SU-DHL-6 (cell line): ENCODE data around the gene MYRF.

Source experiments
- H2AFZ ChIP-seq: fragments of 200-600 bp; sonication (generic); 2 replicates; pipeline ENCODE4 v1.6.1; 2014; ENCODE audit warnings: low read depth, mild to moderate bottlenecking, moderate library complexity, mixed read lengths, antibody characterized with exemption, low read length; ENCODE audit not compliant: severe bottlenecking
- H3F3A ChIP-seq: fragments of 200-600 bp; shearing (Covaris generic); 2 replicates; pipeline ENCODE4 v1.6.0; 2016; ENCODE audit warnings: antibody characterized with exemption, mild to moderate bottlenecking; ENCODE audit not compliant: insufficient read depth
- H3K27ac ChIP-seq: fragments of 200-600 bp; sonication (generic); 2 replicates; pipeline ENCODE4 v1.5.1; 2016; ENCODE audit warnings: low read depth, mild to moderate bottlenecking, low read length, moderate library complexity, mixed read lengths
- H3K27me3 ChIP-seq: fragments of 200-600 bp; sonication (generic), shearing (Covaris generic); 2 replicates; pipeline ENCODE4 v1.6.0; 2014; ENCODE audit warnings: mild to moderate bottlenecking, low read length
- H3K36me3 ChIP-seq: fragments of 200-600 bp; sonication (generic); 2 replicates; pipeline ENCODE4 v1.6.1; 2014; ENCODE audit warnings: mild to moderate bottlenecking, low read length, mixed read lengths
- H3K4me2 ChIP-seq: fragments of 300-600, 200-600 bp; shearing (Covaris generic), sonication (generic); 2 replicates; pipeline ENCODE4 v1.6.0; 2014; ENCODE audit warnings: low read length, low read depth, mild to moderate bottlenecking; ENCODE audit not compliant: poor library complexity, severe bottlenecking
- H3K4me3 ChIP-seq: fragments of 200-600 bp; sonication (generic); 2 replicates; pipeline ENCODE4 v1.5.1; 2014; ENCODE audit warnings: antibody characterized with exemption, low read length, mild to moderate bottlenecking, mixed read lengths; ENCODE audit not compliant: insufficient read depth, poor library complexity, severe bottlenecking
- H3K79me2 ChIP-seq: fragments of 200-600 bp; sonication (generic); 2 replicates; pipeline ENCODE4 v1.6.1; 2014; ENCODE audit warnings: mild to moderate bottlenecking, low read length, moderate library complexity; ENCODE audit not compliant: insufficient read depth
- H3K9ac ChIP-seq: fragments of 200-600 bp; sonication (generic); 2 replicates; pipeline ENCODE4 v1.7.0; 2014; ENCODE audit warnings: mild to moderate bottlenecking, low read length
- H3K9me2 ChIP-seq: fragments of 200-600 bp; sonication (generic); replicated peaks from 2 replicates; pipeline ENCODE4 v1.6.1; 2014; ENCODE audit warnings: low read length; ENCODE audit not compliant: insufficient read depth
- H3K9me3 ChIP-seq: fragments of 200-600 bp; sonication (generic); 2 replicates; pipeline ENCODE4 v1.6.1; 2014; ENCODE audit warnings: low read length, mixed read lengths; ENCODE audit not compliant: insufficient read depth
- H4K20me1 ChIP-seq: fragments of 200-600 bp; sonication (generic); 2 replicates; pipeline ENCODE4 v1.6.1; 2014; ENCODE audit warnings: low read depth, mild to moderate bottlenecking, antibody characterized with exemption, low read length, moderate library complexity, mixed read lengths
- CTCF ChIP-seq: fragments of 200-600 bp; sonication (generic); IDR thresholded peaks from one replicate; pipeline ENCODE4 v1.5.1; 2017; ENCODE audit warnings: antibody characterized with exemption, mild to moderate bottlenecking, low read length, moderate library complexity; ENCODE audit not compliant: insufficient read depth, poor library complexity, severe bottlenecking
- EZH2phosphoT487 ChIP-seq: fragments of 200-600 bp; sonication (generic), shearing (Covaris generic); conservative IDR thresholded peaks from 2 replicates; pipeline ENCODE4 v1.6.1; 2018; ENCODE audit warnings: mild to moderate bottlenecking, antibody characterized with exemption, low read length, moderate library complexity, mixed read lengths

Gene MYRF

GRCh38 chr11:61752117-61752924 lies at the start of gene MYRF:
Gene MYRF, plus strand, starts transcription at chr11:61752636. Its CDS starts 109 bp downstream, at chr11:61752745.
- Histone ChIP-seq H3K4me3 (peak within 1 kb of the TSS; percentile 28), H3K9me2 (no peaks in the 10 kb centered on the region), H3K27me3 (no peaks in the 10 kb centered on the region), H2AFZ (no peak within 1 kb of the TSS), H4K20me1 (no peaks in the 10 kb centered on the region), H3K36me3 (no peaks in the 10 kb centered on the region), H3K9me3 (no peaks in the 10 kb centered on the region), H3K9ac (no peak within 1 kb of the TSS), H3K4me2 (peak within 1 kb of the TSS; percentile 40), H3K79me2 (no peaks in the 10 kb centered on the region), H3F3A (no peaks in the 10 kb centered on the region), H3K27ac (no peak within 1 kb of the TSS)
- TF ChIP-seq EZH2phosphoT487 (no peak), CTCF (peak; percentile 46)

- Histone ChIP-seq H2AFZ (no peak overlapping the region), H3K36me3 (no peaks in the 10 kb centered on the region), H3K4me2 (no peak overlapping the region), H3K27ac (no peak overlapping the region), H3K27me3 (no peaks in the 10 kb centered on the region), H3F3A (no peaks in the 10 kb centered on the region), H3K4me3 (no peak overlapping the region), H3K79me2 (no peaks in the 10 kb centered on the region), H3K9ac (no peak overlapping the region), H4K20me1 (no peaks in the 10 kb centered on the region), H3K9me2 (no peaks in the 10 kb centered on the region), H3K9me3 (no peaks in the 10 kb centered on the region)
- TF ChIP-seq EZH2phosphoT487 (no peak), CTCF (no peak)
Observed at GRCh38 chr11:61702701-61703312, 49.6 kb upstream of the MYRF start.

- no peaks in the 10 kb centered on the region for H3F3A ChIP-seq
- no peak overlapping the region for H3K9ac ChIP-seq
- H3K36me3 ChIP-seq, result no peaks in the 10 kb centered on the region
- H3K4me2 ChIP-seq, result no peak overlapping the region
- no peak overlapping the region for H3K4me3 ChIP-seq
- no peak overlapping the region for H2AFZ ChIP-seq
- H3K9me2 ChIP-seq, result no peaks in the 10 kb centered on the region
- no peaks in the 10 kb centered on the region for H3K9me3 ChIP-seq
- no peak overlapping the region for H3K27ac ChIP-seq
- H3K79me2 ChIP-seq, result no peaks in the 10 kb centered on the region
- no peaks in the 10 kb centered on the region for H4K20me1 ChIP-seq
- TF ChIP-seq CTCF, result no peak
- TF ChIP-seq EZH2phosphoT487, result no peak
- H3K27me3 ChIP-seq, result no peaks in the 10 kb centered on the region
Observed at GRCh38 chr11:61704838-61705237, 47.6 kb upstream of the MYRF start.
